MM.1S (cell line): ENCODE results near the gene WNT4.

Experiments
- DNase-seq: peaks from one replicate; pipeline ENCODE4 v3.0.0-alpha.2; 2015
- H2AFZ ChIP-seq: fragments of 300-600 bp; sonication (generic); 2 replicates; pipeline ENCODE4 v1.6.0; 2016; ENCODE audit warnings: antibody characterized with exemption, low read length
- H3F3A ChIP-seq: fragments of 300-600 bp; sonication (generic); 2 replicates; pipeline ENCODE4 v1.6.1; 2016; ENCODE audit warnings: mild to moderate bottlenecking, antibody characterized with exemption, low read length, moderate library complexity, mixed read lengths; ENCODE audit not compliant: insufficient read depth
- H3K27ac ChIP-seq: fragments of 300-600 bp; sonication (generic); 2 replicates; pipeline ENCODE4 v1.5.1; 2016; ENCODE audit warnings: mild to moderate bottlenecking, low read length
- H3K27me3 ChIP-seq: fragments of 300-600 bp; sonication (generic); replicated peaks from 2 replicates; pipeline ENCODE4 v1.6.0; 2016; ENCODE audit warnings: low read length; ENCODE audit not compliant: insufficient read depth
- H3K36me3 ChIP-seq: fragments of 300-600 bp; sonication (generic); replicated peaks from 2 replicates; pipeline ENCODE4 v1.6.1; 2016; ENCODE audit warnings: mild to moderate bottlenecking, low read length, mixed read lengths; ENCODE audit not compliant: insufficient read depth
- H3K4me1 ChIP-seq: fragments of 300-600 bp; sonication (generic); 2 replicates; pipeline ENCODE4 v1.6.1; 2016; ENCODE audit warnings: low read length, mixed read lengths
- H3K4me2 ChIP-seq: fragments of 300-600 bp; sonication (generic); 2 replicates; pipeline ENCODE4 v1.6.0; 2016; ENCODE audit warnings: low read depth, low read length
- H3K4me3 ChIP-seq: fragments of 300-600 bp; sonication (generic); 2 replicates; pipeline ENCODE4 v1.5.1; 2016; ENCODE audit warnings: low read length, mixed read lengths
- H3K79me2 ChIP-seq: fragments of 300-600 bp; sonication (generic); 2 replicates; pipeline ENCODE4 v1.6.1; 2016; ENCODE audit warnings: mixed run types, low read length, mixed read lengths
- H3K9ac ChIP-seq: fragments of 300-600 bp; sonication (generic); 2 replicates; pipeline ENCODE4 v1.6.1; 2016; ENCODE audit warnings: low read length, mixed read lengths
- H3K9me2 ChIP-seq: fragments of 300-600 bp; sonication (generic); replicated peaks from 2 replicates; pipeline ENCODE4 v1.6.1; 2016; ENCODE audit warnings: mild to moderate bottlenecking, low read length, mixed read lengths; ENCODE audit not compliant: insufficient read depth
- H3K9me3 ChIP-seq: fragments of 300-600 bp; sonication (generic); replicated peaks from 2 replicates; pipeline ENCODE4 v1.6.1; 2016; ENCODE audit warnings: mild to moderate bottlenecking, low read length, mixed read lengths; ENCODE audit not compliant: insufficient read depth
- H4K20me1 ChIP-seq: fragments of 300-600 bp; sonication (generic); 2 replicates; pipeline ENCODE4 v1.6.1; 2016; ENCODE audit warnings: mild to moderate bottlenecking, low read length, moderate library complexity, mixed read lengths; ENCODE audit not compliant: insufficient read depth
- CTCF ChIP-seq: fragments of 300-600 bp; sonication (generic); IDR thresholded peaks from 2 replicates; pipeline ENCODE4 v1.5.1; 2016; ENCODE audit warnings: antibody characterized with exemption, low read length, mixed read lengths
- EZH2 ChIP-seq: fragments of 300-600 bp; sonication (generic); optimal IDR thresholded peaks from 2 replicates; pipeline ENCODE3; 2017; ENCODE audit warnings: low read depth, mild to moderate bottlenecking, antibody characterized with exemption, low read length, mixed read lengths
- EZH2phosphoT487 ChIP-seq: fragments of 300-600 bp; sonication (generic); IDR thresholded peaks from 2 replicates; pipeline ENCODE4 v1.6.1; 2018; ENCODE audit warnings: antibody characterized with exemption, low read length

WNT4 gene

GRCh38 chr1:22089787-22090186 is 53.1 kb downstream of the WNT4 start:
- no peak overlapping the region for H3K27ac ChIP-seq
- peaks cover 82% of the 10 kb centered on the region for H3K79me2 ChIP-seq
- no peak for DNase-seq
- peaks cover 11% of the 10 kb centered on the region for H3K4me1 ChIP-seq
- H3K27me3 ChIP-seq = no peaks in the 10 kb centered on the region
- H3K4me3 ChIP-seq = no peak overlapping the region
- no peak overlapping the region for H3K9ac ChIP-seq
- H3K9me3 ChIP-seq = no peaks in the 10 kb centered on the region
- no peaks in the 10 kb centered on the region; the same call in 1 of the 2 replicates for H3F3A ChIP-seq
- H4K20me1 ChIP-seq = peaks cover 29% of the 10 kb centered on the region
- no peaks in the 10 kb centered on the region for H3K9me2 ChIP-seq
- peaks cover 4% of the 10 kb centered on the region; the same call in 1 of the 2 replicates for H3K36me3 ChIP-seq
- TF ChIP-seq EZH2 = no peak
- TF ChIP-seq CTCF = no peak
- no peak for TF ChIP-seq EZH2phosphoT487
- H2AFZ ChIP-seq = no peak overlapping the region
- no peak overlapping the region for H3K4me2 ChIP-seq

- no peak overlapping the region for H2AFZ ChIP-seq
- H3K9me2 ChIP-seq = no peaks in the 10 kb centered on the region
- no peak overlapping the region for H3K4me3 ChIP-seq
- no peaks in the 10 kb centered on the region for H3K9me3 ChIP-seq
- peaks cover 3% of the 10 kb centered on the region; the same call in 1 of the 2 replicates for H3K36me3 ChIP-seq
- no peaks in the 10 kb centered on the region for H3K27me3 ChIP-seq
- no peak overlapping the region for H3K4me2 ChIP-seq
- peaks cover 85% of the 10 kb centered on the region for H3K79me2 ChIP-seq
- H4K20me1 ChIP-seq = peaks cover 29% of the 10 kb centered on the region
- H3K4me1 ChIP-seq = peaks cover 11% of the 10 kb centered on the region
- no peak overlapping the region for H3K27ac ChIP-seq
- no peak overlapping the region for H3K9ac ChIP-seq
- no peaks in the 10 kb centered on the region for H3F3A ChIP-seq
- DNase-seq = no peak
- TF ChIP-seq CTCF (no peak), EZH2phosphoT487 (no peak), EZH2 (no peak)
These were observed 53.7 kb downstream of the WNT4 start for GRCh38 chr1:22089134-22089571.

GRCh38 chr1:22088331-22088730 is 54.6 kb downstream of the WNT4 start:
- Histone ChIP-seq H3K9me3 (no peaks in the 10 kb centered on the region), H3K27me3 (no peaks in the 10 kb centered on the region), H3K27ac (no peak overlapping the region), H2AFZ (no peak overlapping the region), H3K9me2 (no peaks in the 10 kb centered on the region), H3K79me2 (peaks cover 87% of the 10 kb centered on the region), H3K4me2 (no peak overlapping the region), H3K4me1 (peaks cover 11% of the 10 kb centered on the region), H3F3A (no peaks in the 10 kb centered on the region), H4K20me1 (peaks cover 36% of the 10 kb centered on the region), H3K4me3 (no peak overlapping the region), H3K9ac (no peak overlapping the region), H3K36me3 (peaks cover 3% of the 10 kb centered on the region; the same call in 1 of the 2 replicates)
- no peak for DNase-seq
- TF ChIP-seq EZH2 (no peak), EZH2phosphoT487 (no peak), CTCF (no peak)
